GM21737 (cell line): ENCODE results near the gene MRTFA.
A peak's percentile ranks its signal among the peaks of the same experiment; 100 is the strongest.
"Not testable (repeated sequence)": the region's sequence is repeated elsewhere in the genome, so short reads cannot be mapped to it uniquely, and the experiment has no call there.

Experiments
- ATAC-seq: cut with Tn5 transposase; IDR thresholded peaks from one replicate; pipeline ENCODE4 v1.9.1; 2021; ENCODE audit warnings: mild to moderate bottlenecking, moderate library complexity; ENCODE audit not compliant: unreplicated experiment

The MRTFA gene

DNA sequence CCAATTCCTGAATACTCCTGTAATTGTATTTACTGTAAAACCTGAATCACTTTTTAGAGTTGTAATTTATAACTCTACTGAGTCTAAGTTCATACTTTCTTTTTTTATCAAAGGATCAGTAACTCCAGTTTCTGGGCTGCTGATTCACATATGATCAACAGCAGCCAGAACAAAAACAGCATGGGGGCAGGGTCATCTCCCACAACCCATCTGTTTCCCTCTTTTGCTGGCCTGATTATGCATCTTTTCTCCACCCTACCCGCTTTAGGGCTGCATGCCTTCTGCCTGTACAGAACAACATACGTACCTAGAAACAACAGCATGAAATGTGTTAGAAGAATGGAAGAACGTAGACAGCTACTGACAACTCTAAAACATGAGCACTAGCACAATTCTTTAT lies 76.0 kb downstream of the MRTFA start:
- ATAC-seq, result no peak

DNA sequence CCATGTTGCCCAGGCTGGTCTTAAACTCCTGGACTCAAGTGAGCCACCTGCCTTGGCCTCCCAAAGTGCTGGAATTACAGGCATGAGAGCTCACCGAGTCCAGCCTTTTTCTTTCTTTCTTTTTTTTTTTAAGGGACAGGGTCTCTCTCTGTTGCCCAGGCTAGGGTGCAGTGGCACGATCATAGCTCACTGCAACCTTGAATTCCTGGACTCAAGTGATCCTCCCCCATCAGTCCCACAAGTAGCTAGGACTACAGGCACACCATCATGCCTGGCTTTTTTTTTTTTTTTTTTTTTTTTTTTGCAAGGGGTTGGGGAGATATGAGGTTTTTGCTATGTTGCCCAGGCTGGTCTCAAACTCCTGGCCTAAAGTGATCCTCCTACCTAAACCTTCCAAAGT lies 78.5 kb downstream of the MRTFA start:
- no peak for ATAC-seq

DNA sequence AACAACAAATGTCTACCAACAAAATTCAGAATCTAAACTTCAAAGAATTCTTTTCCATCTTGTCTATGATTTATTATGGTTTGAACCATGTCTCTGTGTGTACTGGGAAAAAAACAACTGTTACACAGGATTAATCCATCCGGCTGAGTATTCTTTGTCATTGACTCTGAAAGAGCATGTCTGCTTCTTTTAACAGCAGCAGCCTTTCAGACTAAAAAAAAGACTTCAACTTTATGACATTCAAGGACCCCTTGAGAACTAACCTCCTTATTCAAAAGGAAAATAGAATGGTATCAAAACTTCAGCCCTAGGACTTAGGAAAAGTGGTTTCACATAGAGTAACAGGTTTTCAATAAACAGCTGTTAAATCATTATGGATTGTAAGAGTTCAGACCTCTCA lies 79.9 kb downstream of the MRTFA start:
- no peak for ATAC-seq

DNA sequence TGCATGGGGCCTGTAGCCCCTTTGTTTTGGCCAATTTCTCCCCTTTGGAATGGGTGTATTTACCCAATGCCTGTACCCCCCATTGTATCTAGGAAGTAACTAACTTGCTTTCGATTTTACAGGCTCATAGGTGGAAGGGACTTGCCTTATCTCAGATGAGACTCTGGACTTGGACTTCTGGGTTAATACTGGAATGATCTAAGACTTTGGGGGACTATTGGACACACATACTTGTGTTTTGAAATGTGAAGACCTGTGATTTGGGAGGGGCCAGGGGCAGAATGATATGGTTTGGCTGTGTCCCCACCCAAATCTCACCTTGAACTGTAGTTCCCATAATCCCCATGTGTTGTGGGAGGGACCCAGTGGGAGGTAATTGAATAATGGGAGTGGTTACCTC lies 82.5 kb downstream of the MRTFA start:
- ATAC-seq, result not testable (repeated sequence)

DNA sequence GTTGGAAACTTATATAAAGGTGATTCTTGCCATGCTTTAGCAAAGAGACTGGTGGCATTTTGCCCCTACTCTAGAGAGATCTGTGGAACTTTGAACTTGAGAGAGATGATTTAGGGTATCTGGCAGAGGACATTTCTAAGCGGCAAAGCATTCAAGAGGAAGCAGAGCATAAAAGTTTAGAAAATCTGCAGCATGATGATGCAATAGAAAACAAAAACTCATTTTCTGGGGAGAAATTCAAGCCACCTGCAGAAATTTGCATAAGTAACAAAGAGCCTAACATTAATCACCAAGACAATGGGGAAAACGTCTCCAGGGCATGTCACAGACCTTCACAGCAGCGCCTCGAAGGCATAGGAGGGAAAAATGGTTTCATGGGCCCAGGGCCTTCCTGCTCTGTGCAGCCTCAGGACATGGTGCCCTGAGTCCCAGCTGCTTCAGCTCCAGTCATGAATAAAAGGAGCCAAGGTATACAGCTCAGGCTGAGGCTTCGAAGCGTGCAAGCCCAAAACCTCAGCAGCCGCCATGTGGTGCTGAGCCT lies 83.4 kb downstream of the MRTFA start:
- no peak for ATAC-seq

DNA sequence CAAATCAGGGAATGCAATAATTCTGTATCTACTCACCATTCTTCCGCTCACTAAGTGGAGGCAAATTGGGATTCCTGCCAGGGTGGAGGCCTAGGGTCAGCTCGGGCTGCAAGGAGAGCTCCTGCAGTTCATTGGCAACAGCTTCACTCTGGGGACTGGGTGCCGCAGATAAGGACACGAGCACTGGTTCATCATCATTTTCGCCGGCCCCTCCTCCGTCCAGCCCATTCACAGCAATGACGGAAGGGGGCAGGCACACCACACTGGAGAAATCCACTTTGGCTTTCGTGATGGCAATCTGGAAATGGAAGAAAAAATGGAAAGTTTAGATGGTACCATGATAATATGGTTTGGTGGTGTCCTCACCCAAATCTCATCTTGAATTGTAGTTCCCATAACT lies 84.4 kb downstream of the MRTFA start:
- ATAC-seq, result no peak

DNA sequence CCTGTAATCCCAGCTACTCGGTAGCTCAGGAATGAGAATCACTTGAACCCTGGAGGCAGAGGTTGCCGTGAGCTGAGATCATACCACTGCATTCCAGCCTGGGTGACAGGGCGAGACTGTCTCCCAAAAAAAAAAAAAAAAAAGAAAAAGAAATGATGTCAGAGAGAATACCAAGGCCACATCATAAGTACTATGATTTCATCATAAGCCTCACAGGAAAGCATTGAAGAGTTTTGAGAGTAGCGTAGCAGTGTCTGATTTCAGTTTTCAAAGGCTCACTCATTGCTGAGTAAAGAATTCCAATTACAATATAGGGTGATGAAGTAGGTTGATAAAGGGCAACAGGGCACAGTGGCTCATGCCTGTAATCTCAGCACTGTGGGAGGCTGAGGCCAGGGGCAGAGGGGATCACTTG lies 88.8 kb downstream of the MRTFA start:
- no peak for ATAC-seq

DNA sequence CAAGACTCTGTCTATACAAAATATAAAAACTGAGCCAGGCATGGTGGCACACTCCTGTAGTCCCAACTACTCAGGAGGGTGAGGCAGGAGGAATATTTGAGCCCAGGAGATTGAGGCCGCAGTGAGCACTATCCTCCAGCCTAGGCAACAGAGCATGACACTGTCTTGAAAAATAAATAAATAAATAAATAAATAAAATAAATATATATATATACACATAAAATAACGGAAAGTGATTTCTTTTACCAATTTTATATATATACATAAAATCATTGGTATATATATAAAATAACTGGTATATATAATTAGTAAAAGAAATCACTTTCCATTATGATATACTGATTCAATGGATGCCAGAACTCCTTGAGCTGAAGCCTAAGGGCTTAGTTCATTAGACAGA lies 91.8 kb downstream of the MRTFA start:
- no peak for ATAC-seq

DNA sequence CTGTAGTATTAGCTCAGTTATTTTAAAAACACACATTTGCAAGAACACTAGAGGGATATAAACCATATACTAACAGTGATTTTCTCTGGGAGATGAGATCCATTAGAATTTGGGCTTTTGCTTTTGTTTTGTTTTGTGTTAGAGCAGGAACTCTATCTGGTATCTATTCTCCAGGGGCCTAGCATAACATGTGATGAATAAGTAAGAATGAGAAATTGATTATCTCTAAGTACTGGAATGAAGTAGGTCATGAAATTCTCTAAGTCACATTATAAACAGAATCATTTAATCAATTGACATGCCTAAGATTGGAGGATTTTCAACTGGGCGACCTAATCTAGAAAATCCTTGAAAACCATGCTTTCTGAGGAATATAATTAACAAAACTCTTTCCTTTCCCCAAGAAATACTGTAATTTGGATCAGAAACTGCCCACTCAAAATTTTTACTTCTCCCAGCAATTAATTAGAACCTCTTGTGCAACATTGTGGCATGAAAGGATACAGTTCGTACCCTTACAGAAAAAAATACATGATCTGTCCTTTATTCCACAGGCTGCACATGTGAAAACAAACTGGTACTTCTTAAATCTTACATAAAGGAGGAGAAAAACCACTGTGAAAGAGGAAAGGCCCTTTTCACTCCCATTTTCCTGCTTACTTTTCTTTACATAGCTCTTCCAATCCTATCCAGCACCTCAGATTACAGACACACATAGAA lies 93.5 kb downstream of the MRTFA start:
- no peak for ATAC-seq

DNA sequence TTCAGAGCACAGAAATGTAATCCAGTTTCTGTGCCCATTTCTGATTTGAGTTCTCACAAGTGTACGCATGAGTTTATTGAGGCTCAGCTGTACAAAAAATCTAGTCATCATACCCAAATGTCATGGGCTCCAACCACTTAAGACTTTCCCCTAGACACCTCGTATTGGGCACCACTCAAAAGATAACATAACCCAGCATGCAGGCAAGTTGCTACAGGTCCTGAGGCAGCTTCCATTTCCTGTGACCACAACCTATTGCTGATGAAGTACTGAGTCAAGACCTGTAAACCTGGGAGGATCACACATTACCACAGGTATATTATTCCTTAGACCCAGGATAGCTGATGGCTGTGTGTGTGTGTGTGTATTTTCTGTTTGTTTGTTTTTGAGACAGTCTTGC lies 95.2 kb downstream of the MRTFA start:
- ATAC-seq, result no peak

DNA sequence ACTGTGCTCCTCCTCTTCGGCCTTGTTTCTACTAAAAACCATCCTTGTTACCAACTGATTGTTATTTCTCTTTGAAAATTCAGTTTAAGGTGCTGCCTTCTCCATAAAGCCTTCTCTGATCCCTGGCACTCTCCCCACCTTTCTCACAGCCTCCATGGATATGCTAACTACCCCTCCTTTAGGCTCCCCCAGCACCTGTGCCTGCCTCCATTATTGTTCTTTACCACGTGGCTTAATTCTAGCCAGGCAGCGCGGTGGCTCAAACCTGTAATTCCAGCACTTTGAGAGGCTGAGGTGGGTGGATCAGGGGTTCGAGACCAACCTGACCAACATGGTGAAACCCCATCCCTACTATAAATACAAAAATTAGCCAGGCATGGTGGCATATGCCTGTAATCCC lies 96.3 kb downstream of the MRTFA start:
- ATAC-seq, result no peak

DNA sequence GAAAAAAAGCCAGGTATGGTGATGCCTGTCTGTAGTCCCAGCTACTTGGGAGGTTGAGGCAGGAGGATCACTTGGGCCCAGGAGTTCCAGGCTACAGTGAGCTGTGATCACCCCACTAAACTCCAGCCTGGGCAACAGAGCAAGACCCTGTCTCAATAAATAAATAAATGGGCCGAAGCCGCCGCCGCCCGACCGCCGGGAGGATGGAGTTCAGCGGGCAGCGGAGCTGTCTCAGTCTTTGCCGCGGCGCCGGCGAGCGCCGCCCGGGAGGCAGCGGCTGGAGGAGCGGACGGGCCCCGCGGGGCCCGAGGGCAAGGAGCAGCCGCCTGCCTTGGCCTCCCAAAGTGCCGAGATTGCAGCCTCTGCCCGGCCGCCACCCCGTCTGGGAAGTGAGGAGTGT lies 100.4 kb downstream of the MRTFA start:
- not testable (repeated sequence) for ATAC-seq

DNA sequence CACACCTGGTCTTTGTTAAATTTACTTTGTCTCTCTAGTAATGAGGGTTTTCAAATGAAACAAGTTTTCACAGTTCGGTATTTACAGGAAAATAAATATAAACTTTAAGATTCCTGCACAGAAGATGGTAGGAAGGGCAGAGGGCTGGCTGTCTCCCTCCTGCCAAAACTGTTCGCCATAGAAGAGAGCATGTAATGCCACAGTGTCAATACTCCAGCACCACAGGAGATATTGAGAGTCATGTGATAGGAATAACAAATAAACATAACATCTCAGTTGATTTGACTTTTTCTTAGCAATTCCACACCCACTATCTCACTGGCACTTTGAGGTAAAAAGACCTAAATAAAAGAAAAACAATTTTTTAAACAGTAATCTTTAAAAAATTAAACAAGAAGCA lies 100.9 kb downstream of the MRTFA start:
- no peak for ATAC-seq

DNA sequence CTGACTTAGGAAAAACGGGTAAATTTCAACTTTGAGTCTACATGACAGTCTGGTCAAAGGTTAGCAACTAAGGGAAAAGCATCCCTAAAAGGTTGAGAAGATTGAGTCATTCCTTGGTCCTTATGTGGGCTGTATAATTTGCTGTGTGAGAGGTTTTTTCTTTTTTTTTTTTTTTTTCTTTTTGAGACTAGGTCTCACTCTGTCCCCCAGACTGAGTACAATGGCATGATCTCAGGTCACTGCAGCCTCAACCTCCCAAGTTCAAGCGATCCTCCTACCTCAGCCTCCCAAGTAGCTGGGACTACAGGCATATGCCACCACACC lies 101.4 kb downstream of the MRTFA start:
- ATAC-seq, result no peak

DNA sequence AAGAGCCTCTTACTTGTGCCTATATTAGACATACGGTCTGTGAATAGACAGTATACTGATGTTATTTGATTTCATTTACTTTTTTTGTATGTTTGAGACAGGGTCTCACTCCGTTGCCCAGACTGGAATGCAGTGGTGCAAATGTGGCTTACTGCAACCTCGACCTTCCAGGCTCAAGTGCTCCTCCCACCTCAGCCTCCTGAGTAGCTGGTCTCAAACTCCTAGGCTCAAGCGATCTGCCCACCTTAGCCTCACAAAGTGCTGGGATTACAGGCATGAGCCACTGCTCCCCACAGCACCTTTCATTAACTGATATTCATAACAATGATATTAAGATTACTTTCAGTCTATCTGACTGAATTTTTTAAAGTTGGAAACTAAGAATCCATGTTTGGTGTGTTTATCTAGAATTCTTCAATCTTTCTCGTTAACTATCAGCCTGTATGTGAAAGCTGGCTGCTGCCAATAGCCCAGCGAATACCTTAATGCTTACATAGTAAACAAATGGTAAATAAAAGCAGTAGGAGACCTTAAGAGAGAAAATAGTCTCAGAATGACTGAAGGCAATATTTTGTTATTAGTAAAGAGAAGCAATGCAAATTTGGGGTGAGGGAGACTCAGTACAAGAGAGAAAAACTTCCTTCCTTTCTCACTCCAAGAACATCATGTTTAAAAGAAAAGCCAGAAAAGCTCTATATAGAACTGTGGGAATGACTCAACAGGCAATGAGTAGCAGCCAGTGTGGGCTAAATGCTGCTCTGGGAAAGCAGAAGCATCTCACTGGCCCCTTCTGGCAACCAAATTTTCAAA lies 101.9 kb downstream of the MRTFA start:
- ATAC-seq, result no peak

DNA sequence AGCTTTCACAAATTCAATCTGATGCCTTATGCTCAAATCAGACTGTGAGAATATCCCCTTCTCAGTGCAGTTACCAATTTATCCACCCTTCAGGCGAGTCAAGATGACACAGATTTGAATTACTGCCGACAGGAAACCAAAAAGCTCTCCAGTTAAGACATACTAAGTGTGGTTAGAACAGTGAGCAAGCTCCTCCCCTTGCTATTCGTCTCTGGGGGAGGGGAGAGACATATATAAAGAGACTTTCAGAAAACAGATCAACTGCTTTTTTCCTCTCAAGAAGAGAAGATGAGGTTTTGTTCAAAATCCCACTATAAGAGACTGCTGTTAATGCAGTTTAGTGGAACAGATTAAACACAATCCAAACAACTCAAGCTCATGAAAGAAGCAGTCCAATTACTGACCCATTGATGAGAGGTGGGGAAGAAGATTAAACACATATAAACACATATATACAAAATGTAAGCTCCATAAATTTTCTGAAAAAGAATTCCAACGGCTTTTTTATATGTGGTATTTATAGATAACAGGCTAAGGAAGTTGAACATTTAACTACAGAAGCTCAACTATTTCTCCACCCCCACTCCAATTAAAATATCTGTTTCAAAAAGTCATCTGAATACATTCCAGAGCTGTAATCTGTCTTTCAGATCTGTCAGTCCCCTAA lies 102.7 kb downstream of the MRTFA start:
- ATAC-seq, result peak; percentile 68

DNA sequence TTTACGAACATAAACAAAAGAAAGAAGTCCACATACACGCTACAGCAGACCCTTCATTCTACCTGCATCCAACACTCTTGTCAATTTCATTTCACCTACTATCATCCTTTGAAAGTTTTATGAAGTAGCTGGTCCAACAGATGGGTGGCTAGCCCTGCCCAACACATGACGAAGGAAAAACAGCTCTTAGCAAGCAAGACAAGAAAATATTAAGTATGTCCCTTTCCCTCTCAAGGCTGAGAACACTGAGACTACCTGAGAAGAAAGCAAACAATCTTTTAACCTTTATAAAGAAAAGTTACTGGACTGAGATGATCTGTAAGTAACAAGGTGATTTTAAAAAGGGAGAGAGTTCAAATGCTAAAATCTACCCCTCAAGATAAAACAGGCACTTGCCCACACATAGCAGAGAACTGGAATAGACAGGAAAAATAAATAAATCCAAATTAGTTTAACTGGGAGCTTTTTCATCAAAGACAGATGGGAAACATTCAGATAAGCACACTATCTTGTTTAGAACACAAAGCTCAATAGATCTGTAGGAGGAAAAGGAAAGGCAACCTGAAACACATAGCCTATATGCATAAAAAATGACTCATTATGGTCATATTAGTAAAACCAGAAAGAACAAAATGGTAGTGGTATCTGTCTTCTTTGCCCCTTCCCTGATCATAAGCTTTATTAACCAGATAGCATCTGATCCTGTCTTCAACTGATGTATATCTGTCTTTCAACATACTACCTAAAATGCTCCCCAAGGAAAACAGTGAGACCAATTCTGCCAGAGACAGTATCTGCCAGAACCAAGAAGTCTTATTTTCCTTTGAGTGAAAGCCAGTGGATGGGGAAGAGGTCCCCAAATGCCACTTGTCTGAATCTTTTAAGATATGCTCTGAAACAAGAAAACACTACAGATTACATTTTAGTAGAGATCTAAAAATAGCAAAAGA lies 104.3 kb downstream of the MRTFA start:
- no peak for ATAC-seq

DNA sequence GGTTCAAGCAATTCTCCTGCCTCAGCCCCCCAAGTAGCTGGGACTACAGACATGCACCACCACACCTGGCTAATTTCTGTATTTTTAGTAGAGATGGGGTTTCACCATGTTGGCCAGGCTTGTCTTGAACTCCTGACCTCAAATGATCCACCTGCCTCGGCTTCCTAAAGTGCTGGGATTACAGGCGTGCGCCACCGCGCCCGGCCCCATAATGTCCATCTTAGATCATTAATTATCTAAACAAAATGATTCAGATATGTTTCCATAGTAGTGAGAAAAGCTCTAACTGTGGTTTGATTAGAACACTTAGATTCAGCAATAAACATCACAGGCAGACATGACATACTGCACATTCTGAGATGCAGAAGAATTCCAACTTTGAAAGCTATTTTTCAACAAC lies 106.1 kb downstream of the MRTFA start:
- not testable (repeated sequence) for ATAC-seq

DNA sequence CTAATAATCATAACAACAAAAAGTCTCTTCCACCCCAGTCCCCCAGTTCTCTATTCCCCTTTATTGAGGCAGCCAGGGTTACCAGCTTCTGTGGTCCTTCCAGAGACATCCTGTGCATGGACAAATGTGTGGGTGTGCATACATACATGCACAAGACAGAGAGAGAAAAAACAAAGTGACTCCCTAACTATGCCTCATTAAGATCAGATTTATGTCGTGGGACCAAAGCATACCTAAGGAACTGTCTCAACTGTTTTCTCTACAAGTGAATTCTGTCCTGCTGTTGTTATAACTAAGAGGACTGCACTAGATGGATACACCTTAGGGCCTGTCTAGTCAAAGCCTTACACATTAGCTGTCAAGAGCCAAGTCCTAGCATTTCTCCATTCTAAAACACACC lies 106.7 kb downstream of the MRTFA start:
- ATAC-seq, result no peak

DNA sequence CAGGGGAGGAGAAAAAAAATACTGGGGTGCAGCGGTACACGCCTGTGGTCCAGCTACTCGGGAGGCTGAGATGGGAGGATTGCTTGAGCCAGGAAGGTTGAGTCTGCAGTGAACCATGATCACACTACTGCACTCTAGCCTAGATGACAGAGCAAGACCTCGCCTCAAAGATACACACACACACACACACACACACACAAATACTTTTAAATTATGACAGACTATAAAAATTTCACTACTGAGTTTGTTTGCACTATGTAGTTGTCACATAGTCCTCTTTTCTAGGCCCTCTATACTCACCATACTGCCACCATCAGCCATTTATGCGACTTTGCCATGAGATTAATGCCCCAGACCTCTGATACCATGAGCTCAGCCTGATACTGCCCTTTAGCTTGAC lies 109.6 kb downstream of the MRTFA start:
- ATAC-seq, result no peak
